Measurements from ENCODE around the gene RAB22A. TPM values are rescaled to one million over a fixed set of nuclear protein-coding genes. Genes with fewer than 3 reads are reported as not detected.
"Not testable (repeated sequence)": the region's sequence is repeated elsewhere in the genome, so short reads cannot be mapped to it uniquely, and the experiment has no call there.

Gene RAB22A
- total and polyA plus RNA-seq, 2 donors (not counting 3 experiments of a cell fraction or from before 2014, with no cell fraction given), result 8.6 to 16.3 TPM

DNA sequence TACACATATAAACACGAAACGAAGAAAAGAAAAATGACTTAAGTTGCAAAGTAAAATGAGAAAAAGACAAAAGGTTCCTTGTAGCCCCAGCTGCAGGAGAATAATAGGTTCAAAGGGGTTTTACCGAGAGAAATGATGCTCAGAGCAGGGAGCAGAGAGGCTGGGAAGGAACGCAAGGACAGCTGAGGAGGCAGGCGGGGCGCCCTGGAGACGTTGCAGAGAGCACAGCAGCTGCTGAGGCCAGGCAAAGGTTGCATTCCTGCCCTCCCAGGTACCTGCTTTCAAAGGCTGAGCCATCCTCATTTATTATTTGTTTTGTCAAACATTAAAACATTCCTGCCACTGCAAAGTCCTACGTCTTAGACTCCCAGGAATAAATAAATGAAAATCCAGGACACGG is 63.3 kb downstream of the RAB22A start:
- TF ChIP-seq, protein P1, sequence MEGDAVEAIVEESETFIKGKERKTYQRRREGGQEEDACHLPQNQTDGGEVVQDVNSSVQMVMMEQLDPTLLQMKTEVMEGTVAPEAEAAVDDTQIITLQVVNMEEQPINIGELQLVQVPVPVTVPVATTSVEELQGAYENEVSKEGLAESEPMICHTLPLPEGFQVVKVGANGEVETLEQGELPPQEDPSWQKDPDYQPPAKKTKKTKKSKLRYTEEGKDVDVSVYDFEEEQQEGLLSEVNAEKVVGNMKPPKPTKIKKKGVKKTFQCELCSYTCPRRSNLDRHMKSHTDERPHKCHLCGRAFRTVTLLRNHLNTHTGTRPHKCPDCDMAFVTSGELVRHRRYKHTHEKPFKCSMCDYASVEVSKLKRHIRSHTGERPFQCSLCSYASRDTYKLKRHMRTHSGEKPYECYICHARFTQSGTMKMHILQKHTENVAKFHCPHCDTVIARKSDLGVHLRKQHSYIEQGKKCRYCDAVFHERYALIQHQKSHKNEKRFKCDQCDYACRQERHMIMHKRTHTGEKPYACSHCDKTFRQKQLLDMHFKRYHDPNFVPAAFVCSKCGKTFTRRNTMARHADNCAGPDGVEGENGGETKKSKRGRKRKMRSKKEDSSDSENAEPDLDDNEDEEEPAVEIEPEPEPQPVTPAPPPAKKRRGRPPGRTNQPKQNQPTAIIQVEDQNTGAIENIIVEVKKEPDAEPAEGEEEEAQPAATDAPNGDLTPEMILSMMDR (IDR thresholded peaks at IDR 0.05; ENCODE audit: extremely low read depth in 1 of 2, insufficient read depth in 1 of 2, low read depth in 1 of 2, low read length in 2 of 2), result no peak
- no peak for TF ChIP-seq JUN (IDR thresholded peaks at IDR 0.05; ENCODE audit: borderline replicate concordance, insufficient read depth, insufficient read length, low read depth)
- TF ChIP-seq POLR2AphosphoS5 (IDR thresholded peaks at IDR 0.05; ENCODE audit: insufficient read depth, low read depth, low read length), result no peak
- TF ChIP-seq FOS (IDR thresholded peaks at IDR 0.05; ENCODE audit: borderline replicate concordance, insufficient read depth, low read length), result no peak
- no peak for TF ChIP-seq GATA2 (IDR thresholded peaks at IDR 0.05; ENCODE audit: insufficient read depth, insufficient read length, low read depth, low read length)
- no peak for TF ChIP-seq MYC (IDR thresholded peaks at IDR 0.05; ENCODE audit: low read depth, low read length)
- TF ChIP-seq EZH2 (IDR thresholded peaks at IDR 0.05; ENCODE audit: borderline replicate concordance, low read depth, low read length, severe bottlenecking), result no peak
- TF ChIP-seq MAX (IDR thresholded peaks at IDR 0.05; ENCODE audit: insufficient read depth, insufficient read length), result no peak
- no peaks in the 10 kb centered on the region for H3K9me3 ChIP-seq (replicated peaks; ENCODE audit: control insufficient read depth, insufficient read depth, low read length)
- ChIA-PET CTCF (interaction anchor here (1.7 kb wide), 1 partner anchor 12 kb away, joined by 8 read pairs; no protein-coding TSS in a partner anchor), POLR2A (no interaction called here)
- no peak overlapping the region for H3K4me2 ChIP-seq (ENCODE audit: insufficient read depth, low read length)
- H3K27me3 ChIP-seq (ENCODE audit: control insufficient read depth in 2 of 2, insufficient read depth in 2 of 2, low read length in 2 of 2), result no peaks in the 10 kb centered on the region
- intact Hi-C loops (cut with micrococcal nuclease) (loop anchor here (1.0 kb wide), 1 partner anchor 10 kb away; no protein-coding TSS in a partner anchor), dilution Hi-C loops (cut with MboI; ENCODE audit: extremely low pct_ligation_motif_present, low sequenced_read_pairs) (no loop called here)
- H3K27ac ChIP-seq (ENCODE audit: insufficient read depth, low read depth, low read length), result no peak overlapping the region
- H3K36me3 ChIP-seq (ENCODE audit: control insufficient read depth in 2 of 2, extremely low read depth in 1 of 2, insufficient read depth in 2 of 2, low read length in 2 of 2), result peaks cover 0 to 1% of the 10 kb centered on the region in 2 experiments
- no peaks in the 10 kb centered on the region for H3K9me1 ChIP-seq (replicated peaks; ENCODE audit: control insufficient read depth, extremely low read depth, insufficient read depth, low read length)
- H2AFZ ChIP-seq (ENCODE audit: low read depth, low read length), result no peak overlapping the region
- DNase-seq (ENCODE audit: low read depth, low spot score) (no peak), FAIRE-seq (no peak)
- H3K79me2 ChIP-seq (ENCODE audit: control insufficient read depth, insufficient read depth, low read length), result no peaks in the 10 kb centered on the region
- no TSS peak for BruUV-seq (replicated peaks)
- no peaks in the 10 kb centered on the region for H3K4me1 ChIP-seq (ENCODE audit: control insufficient read depth, extremely low read depth, insufficient read depth, low read length)
- no peak overlapping the region for H3K9ac ChIP-seq (replicated peaks; ENCODE audit: extremely low read depth, insufficient read depth, low read length)
- H3K4me3 ChIP-seq (replicated peaks in 1 of 3; ENCODE audit: insufficient read depth in 1 of 3, low read depth in 1 of 3, low read length in 3 of 3), result no peak overlapping the region
- no peaks in the 10 kb centered on the region for H4K20me1 ChIP-seq (replicated peaks; ENCODE audit: control insufficient read depth, extremely low read depth, insufficient read depth, low read length)

DNA sequence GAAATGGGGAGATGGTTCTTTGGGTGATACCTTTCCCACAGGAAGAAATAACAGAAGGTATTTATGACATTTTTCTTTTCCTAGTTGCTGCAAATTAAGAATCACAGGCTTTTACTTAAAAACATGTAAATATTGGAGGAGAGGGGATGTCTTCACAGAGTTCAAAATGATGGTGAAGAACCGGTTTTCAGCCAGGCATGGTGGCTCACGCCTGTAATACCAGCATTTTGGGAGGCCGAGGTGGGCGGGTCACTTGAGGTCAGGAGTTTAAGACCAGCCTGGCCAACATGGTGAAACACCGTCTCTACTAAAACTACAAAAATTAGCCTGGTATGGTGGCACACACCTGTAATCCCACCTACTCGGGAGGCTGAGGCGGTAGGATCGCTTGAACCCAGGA is 63.8 kb downstream of the RAB22A start:
- H3K4me3 ChIP-seq (replicated peaks in 1 of 3; ENCODE audit: insufficient read depth in 1 of 3, low read depth in 1 of 3, low read length in 3 of 3); POLR2A ChIA-PET; H3K36me3 ChIP-seq (ENCODE audit: control insufficient read depth in 2 of 2, extremely low read depth in 1 of 2, insufficient read depth in 2 of 2, low read length in 2 of 2); H3K9me3 ChIP-seq (replicated peaks; ENCODE audit: control insufficient read depth, insufficient read depth, low read length); FAIRE-seq; dilution Hi-C loops (cut with MboI; ENCODE audit: extremely low pct_ligation_motif_present, low sequenced_read_pairs); H3K4me1 ChIP-seq (ENCODE audit: control insufficient read depth, extremely low read depth, insufficient read depth, low read length); H3K79me2 ChIP-seq (ENCODE audit: control insufficient read depth, insufficient read depth, low read length); H4K20me1 ChIP-seq (replicated peaks; ENCODE audit: control insufficient read depth, extremely low read depth, insufficient read depth, low read length); BruUV-seq (replicated peaks); H3K27me3 ChIP-seq (ENCODE audit: control insufficient read depth in 2 of 2, insufficient read depth in 2 of 2, low read length in 2 of 2); DNase-seq (ENCODE audit: low read depth, low spot score); intact Hi-C loops (cut with micrococcal nuclease); H3K9ac ChIP-seq (replicated peaks; ENCODE audit: extremely low read depth, insufficient read depth, low read length); H3K9me1 ChIP-seq (replicated peaks; ENCODE audit: control insufficient read depth, extremely low read depth, insufficient read depth, low read length); H3K4me2 ChIP-seq (ENCODE audit: insufficient read depth, low read length); H3K27ac ChIP-seq (ENCODE audit: insufficient read depth, low read depth, low read length); H2AFZ ChIP-seq (ENCODE audit: low read depth, low read length): not testable (repeated sequence)
- CTCF ChIA-PET, result interaction anchor here (1.7 kb wide), 1 partner anchor 13 kb away, joined by 8 read pairs; no protein-coding TSS in a partner anchor
